GM23338 (cell line): ENCODE measurements around the gene OR2F2. TPM values are rescaled to one million over a fixed set of nuclear protein-coding genes. Genes with fewer than 3 reads are reported as not detected.

Experiments used
- ATAC-seq: fragments of 200-7000 bp; cut with Tn5 transposase; 3 replicates; pipeline ENCODE4 v1.9.1; 2020
- DNase-seq: peaks from one replicate; pipeline ENCODE4 v3.0.0-alpha.2; 2015; ENCODE audit warnings: low spot score
- H2AFZ ChIP-seq: fragments of 200-600 bp; sonication (generic); 2 replicates; pipeline ENCODE4 v1.8.0; 2016; ENCODE audit warnings: antibody characterized with exemption, mild to moderate bottlenecking, moderate library complexity
- H3F3A ChIP-seq: fragments of 200-600 bp; sonication (generic); replicated peaks from 2 replicates; pipeline ENCODE4 v1.8.0; 2017; ENCODE audit warnings: antibody characterized with exemption, mixed run types, low read depth
- H3K27ac ChIP-seq: fragments of 200-600 bp; sonication (generic); 2 replicates; pipeline ENCODE4 v1.6.1; 2016; ENCODE audit warnings: low read depth
- H3K27me3 ChIP-seq: fragments of 200-600 bp; sonication (generic); 2 replicates; pipeline ENCODE4 v1.8.0; 2016; ENCODE audit warnings: mild to moderate bottlenecking, mixed run types, moderate library complexity; ENCODE audit not compliant: insufficient read depth
- H3K36me3 ChIP-seq: fragments of 200-600 bp; sonication (generic); 2 replicates; pipeline ENCODE4 v1.8.0; 2016; ENCODE audit warnings: mild to moderate bottlenecking; ENCODE audit not compliant: insufficient read depth
- H3K4me1 ChIP-seq: fragments of 200-600 bp; sonication (generic); 2 replicates; pipeline ENCODE4 v1.8.0; 2016; ENCODE audit warnings: mild to moderate bottlenecking, moderate library complexity; ENCODE audit not compliant: insufficient read depth
- H3K4me2 ChIP-seq: fragments of 200-600 bp; sonication (generic); 2 replicates; pipeline ENCODE4 v1.7.1; 2017; ENCODE audit warnings: mixed run types
- H3K4me3 ChIP-seq: fragments of 200-600 bp; sonication (generic); 2 replicates; pipeline ENCODE4 v1.6.1; 2016; ENCODE audit warnings: mixed run types
- H3K79me2 ChIP-seq: fragments of 200-600 bp; sonication (generic); replicated peaks from 2 replicates; pipeline ENCODE4 v1.8.0; 2017; ENCODE audit warnings: mild to moderate bottlenecking; ENCODE audit not compliant: insufficient read depth
- H3K9me2 ChIP-seq: fragments of 200-600 bp; sonication (generic); 2 replicates; pipeline ENCODE4 v1.8.0; 2017; ENCODE audit not compliant: insufficient read depth
- H4K20me1 ChIP-seq: fragments of 200-600 bp; sonication (generic); replicated peaks from 2 replicates; pipeline ENCODE4 v1.8.0; 2017; ENCODE audit warnings: mild to moderate bottlenecking; ENCODE audit not compliant: insufficient read depth
- H3K27ac Mint-ChIP-seq: 2 replicates; pipeline ENCODE4 v1.8.0; 2020; ENCODE audit warnings: inconsistent platforms, mild to moderate bottlenecking, moderate library complexity, mixed read lengths
- H3K27me3 Mint-ChIP-seq: 3 replicates; pipeline ENCODE4 v1.8.0; 2022; ENCODE audit warnings: low read depth, mild to moderate bottlenecking, moderate library complexity, mixed read lengths, inconsistent platforms; ENCODE audit not compliant: insufficient read depth, poor library complexity
- H3K36me3 Mint-ChIP-seq: 3 replicates; pipeline ENCODE4 v1.8.0; 2021; ENCODE audit warnings: low read depth, mild to moderate bottlenecking, inconsistent platforms, moderate library complexity, mixed read lengths
- H3K4me1 Mint-ChIP-seq: 3 replicates; pipeline ENCODE4 v1.8.0; 2020; ENCODE audit warnings: mild to moderate bottlenecking, inconsistent platforms, mixed read lengths
- H3K4me3 Mint-ChIP-seq: 3 replicates; pipeline ENCODE4 v1.8.0; 2021; ENCODE audit warnings: moderate library complexity, mild to moderate bottlenecking, inconsistent platforms, mixed read lengths
- H3K9me3 Mint-ChIP-seq: 3 replicates; pipeline ENCODE4 v1.8.0; 2020; ENCODE audit warnings: moderate library complexity, mild to moderate bottlenecking, inconsistent platforms, mixed read lengths
- CREB1 ChIP-seq: fragments of 250-450 bp; sonication (Bioruptor Pico); IDR thresholded peaks from 2 replicates; pipeline ENCODE4 v1.5.0; 2020; ENCODE audit warnings: low read depth, mild to moderate bottlenecking, moderate library complexity
- CTCF ChIP-seq, 2 experiments: fragments of 200-600 bp in 1 of 2; sonication (generic) in 1 of 2; conservative IDR thresholded peaks; 2 replicates each; pipeline versions ENCODE4 v1.5.1 to v1.6.1; 2016 to 2017; ENCODE audit warnings: antibody characterized with exemption in 2 of 2, low read depth in 2 of 2, mild to moderate bottlenecking in 2 of 2, moderate library complexity in 1 of 2
- ETS1 ChIP-seq: IDR thresholded peaks from 2 replicates; pipeline ENCODE4 v1.6.1; 2016; ENCODE audit warnings: antibody characterized with exemption
- EZH2 ChIP-seq: fragments of 200-600 bp; sonication (generic); IDR thresholded peaks from one replicate; pipeline ENCODE4 v1.8.0; 2017; ENCODE audit warnings: antibody characterized with exemption, mild to moderate bottlenecking, low read depth; ENCODE audit not compliant: unreplicated experiment
- EZH2phosphoT487 ChIP-seq: fragments of 200-600 bp; sonication (generic); IDR thresholded peaks from one replicate; pipeline ENCODE4 v1.8.1; 2018; ENCODE audit warnings: antibody characterized with exemption; ENCODE audit not compliant: unreplicated experiment
- JUNB ChIP-seq: IDR thresholded peaks from one replicate; pipeline ENCODE4 v1.6.1; 2016; ENCODE audit warnings: antibody characterized with exemption; ENCODE audit not compliant: unreplicated experiment
- NANOG ChIP-seq: IDR thresholded peaks from 2 replicates; pipeline ENCODE4 v1.6.1; 2016; ENCODE audit warnings: antibody characterized with exemption, borderline replicate concordance
- POLR2AphosphoS5 ChIP-seq: IDR thresholded peaks from 2 replicates; pipeline ENCODE4 v1.6.1; 2016; ENCODE audit warnings: antibody characterized with exemption, low read depth
- REST ChIP-seq: IDR thresholded peaks from one replicate; pipeline ENCODE4 v1.6.1; 2018; ENCODE audit warnings: antibody characterized with exemption; ENCODE audit not compliant: unreplicated experiment
- STAT1 ChIP-seq: IDR thresholded peaks from one replicate; pipeline ENCODE4 v1.6.1; 2016; ENCODE audit warnings: antibody characterized with exemption; ENCODE audit not compliant: unreplicated experiment
- ZNF114 ChIP-seq: fragments of 250-450 bp; sonication (Bioruptor Pico); IDR thresholded peaks from 2 replicates; pipeline ENCODE4 v1.5.0; 2020; ENCODE audit warnings: mild to moderate bottlenecking, moderate library complexity
- ZNF331 ChIP-seq: fragments of 250-450 bp; sonication (Bioruptor Pico); IDR thresholded peaks from 2 replicates; pipeline ENCODE4 v1.5.0; 2020; ENCODE audit warnings: low read depth, mild to moderate bottlenecking, moderate library complexity
- ZNF462 ChIP-seq: fragments of 250-450 bp; sonication (Bioruptor Pico); IDR thresholded peaks from 2 replicates; pipeline ENCODE4 v1.5.0; 2020; ENCODE audit warnings: mild to moderate bottlenecking, moderate library complexity
- polyA plus RNA-seq: library from polyadenylated mRNA; unstranded; fragments of >200 nt; fragmentation: Nextera tagmentation; extraction: Ambion mirVana; gene quantifications from 2 replicates; pipeline ENCODE4 v1.2.1, GENCODE V29; 2016
- total RNA-seq: library from RNA; depleted of rRNA; stranded (reverse); fragments of >200 nt; shearing (Covaris generic); gene quantifications from 2 replicates; pipeline ENCODE4 v1.2.3, GENCODE V29; 2014

OR2F2 gene
- total and polyA plus RNA-seq, 2 experiments from 2014 or later, result not detected

- TF ChIP-seq NANOG (no peak), EZH2 (no peak), ZNF114 (CRISPR knock-in tag) (no peak), CREB1 (CRISPR knock-in tag) (no peak), ZNF462 (CRISPR knock-in tag) (no peak), POLR2AphosphoS5 (no peak), STAT1 (no peak), JUNB (no peak), CTCF (conservative IDR thresholded peaks at IDR 0.05; ENCODE audit: low read depth in 2 of 2) (no peak), REST (no peak), ETS1 (no peak), EZH2phosphoT487 (no peak), ZNF331 (CRISPR knock-in tag) (no peak)
- Histone ChIP-seq H4K20me1 (no peaks in the 10 kb centered on the region), H3K4me1 (peaks cover 3% of the 10 kb centered on the region; the same call in 1 of the 2 replicates), H2AFZ (no peak overlapping the region), H3K27ac (no peak overlapping the region), H3K4me2 (no peak overlapping the region), H3K9me2 (no peaks in the 10 kb centered on the region; the same call in none of the 2 replicates), H3F3A (no peaks in the 10 kb centered on the region), H3K4me3 (no peak overlapping the region), H3K27me3 (no peaks in the 10 kb centered on the region), H3K79me2 (no peaks in the 10 kb centered on the region), H3K36me3 (no peaks in the 10 kb centered on the region)
- peaks cover 1% of the 10 kb centered on the region for H3K27me3 Mint-ChIP-seq
- no peaks in the 10 kb centered on the region; the same call in 2 of the 3 replicates for H3K9me3 Mint-ChIP-seq
- ATAC-seq, result no peak
- H3K4me3 Mint-ChIP-seq, result no peak overlapping the region
- H3K27ac Mint-ChIP-seq, result no peak overlapping the region
- H3K4me1 Mint-ChIP-seq, result peaks cover 16% of the 10 kb centered on the region
- DNase-seq, result peak; percentile 13
- no peaks in the 10 kb centered on the region for H3K36me3 Mint-ChIP-seq
Observed at GRCh38 chr7:143958781-143959180, 23.7 kb downstream of the OR2F2 start.
